A673 (cell line): ENCODE data around the gene UBA6.

Source experiments
- EZH2 ChIP-seq: fragments of 200-600 bp; sonication (generic); IDR thresholded peaks from 2 replicates; pipeline ENCODE4 v1.6.1; 2017; ENCODE audit warnings: borderline replicate concordance, low read depth, mild to moderate bottlenecking, mixed read lengths, antibody characterized with exemption, low read length; ENCODE audit not compliant: poor library complexity, severe bottlenecking
- TF ChIP-seq, protein P1 (sequence below): fragments of 300-800, 200-600 bp; sonication (generic); conservative IDR thresholded peaks from 2 replicates; pipeline ENCODE4 v1.5.1; 2017; ENCODE audit warnings: low read depth, mild to moderate bottlenecking, antibody characterized with exemption, low read length, moderate library complexity, mixed read lengths

DNA sequence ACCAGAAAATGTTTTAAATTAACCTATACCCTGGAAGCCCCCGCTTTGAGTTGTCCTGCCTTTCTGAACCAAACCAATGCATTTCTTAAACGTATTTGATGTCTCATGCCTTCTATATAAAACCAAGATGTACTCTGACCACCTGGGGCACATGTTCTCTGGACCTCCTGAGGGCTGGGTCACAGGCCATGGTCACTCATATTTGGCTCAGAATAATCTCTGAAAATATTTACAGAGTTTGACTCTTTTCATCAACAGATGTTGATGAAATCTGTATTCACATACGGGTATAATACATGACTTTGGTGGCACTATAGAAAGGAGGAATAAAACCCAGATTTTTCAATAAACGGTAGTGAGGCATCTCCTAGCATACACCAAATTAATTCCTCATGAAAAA lies 86.8 kb downstream of the UBA6 start:
- TF ChIP-seq, protein P1, sequence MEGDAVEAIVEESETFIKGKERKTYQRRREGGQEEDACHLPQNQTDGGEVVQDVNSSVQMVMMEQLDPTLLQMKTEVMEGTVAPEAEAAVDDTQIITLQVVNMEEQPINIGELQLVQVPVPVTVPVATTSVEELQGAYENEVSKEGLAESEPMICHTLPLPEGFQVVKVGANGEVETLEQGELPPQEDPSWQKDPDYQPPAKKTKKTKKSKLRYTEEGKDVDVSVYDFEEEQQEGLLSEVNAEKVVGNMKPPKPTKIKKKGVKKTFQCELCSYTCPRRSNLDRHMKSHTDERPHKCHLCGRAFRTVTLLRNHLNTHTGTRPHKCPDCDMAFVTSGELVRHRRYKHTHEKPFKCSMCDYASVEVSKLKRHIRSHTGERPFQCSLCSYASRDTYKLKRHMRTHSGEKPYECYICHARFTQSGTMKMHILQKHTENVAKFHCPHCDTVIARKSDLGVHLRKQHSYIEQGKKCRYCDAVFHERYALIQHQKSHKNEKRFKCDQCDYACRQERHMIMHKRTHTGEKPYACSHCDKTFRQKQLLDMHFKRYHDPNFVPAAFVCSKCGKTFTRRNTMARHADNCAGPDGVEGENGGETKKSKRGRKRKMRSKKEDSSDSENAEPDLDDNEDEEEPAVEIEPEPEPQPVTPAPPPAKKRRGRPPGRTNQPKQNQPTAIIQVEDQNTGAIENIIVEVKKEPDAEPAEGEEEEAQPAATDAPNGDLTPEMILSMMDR, result no peak
- no peak for TF ChIP-seq EZH2
